GM12892 (cell line): ENCODE data around the gene NCBP1.

Experiments used
- POLR2A ChIP-seq: IDR thresholded peaks from 2 replicates; pipeline ENCODE4 v1.6.1; 2011; ENCODE audit warnings: low read depth, low read length, control low read depth
- POLR2AphosphoS5 ChIP-seq: IDR thresholded peaks from 2 replicates; pipeline ENCODE4 v1.6.1; 2011; ENCODE audit warnings: low read depth, low read length, control low read depth
- TAF1 ChIP-seq: IDR thresholded peaks from 2 replicates; pipeline ENCODE4 v1.6.1; 2011; ENCODE audit warnings: low read depth, mild to moderate bottlenecking, control low read depth, low read length, borderline replicate concordance

DNA sequence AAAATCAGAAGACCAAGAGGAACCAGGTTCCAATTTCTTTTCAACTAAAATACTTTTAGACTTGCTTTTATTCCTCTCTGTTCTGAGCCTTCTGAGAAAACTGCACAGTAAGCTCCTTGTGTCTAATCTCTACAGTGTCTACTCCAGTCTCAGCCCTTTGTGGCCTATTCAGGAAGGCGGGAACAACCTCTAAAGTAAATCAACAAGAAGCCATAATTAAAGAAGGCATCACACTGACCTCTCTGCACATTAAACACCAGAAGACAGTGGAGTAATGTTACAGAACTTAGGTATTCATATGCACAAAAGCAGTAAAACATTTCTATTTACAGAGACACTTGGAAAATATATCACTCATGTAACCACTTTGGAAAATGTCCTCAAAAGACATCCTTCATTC lies 48.6 kb downstream of the NCBP1 start:
- TF ChIP-seq TAF1 (no peak), POLR2A (no peak), POLR2AphosphoS5 (no peak)
